Stimulated activated CD8-positive, alpha-beta memory T cell treated with anti-CD3 and anti-CD28 coated beads, Interleukin-4, amount 100 ng/mL, for 24 hours (primary cell): ENCODE results near the gene CDS1.
"Not testable (repeated sequence)": the region's sequence is repeated elsewhere in the genome, so short reads cannot be mapped to it uniquely, and the experiment has no call there.

Source experiments
- DNase-seq: peaks from one replicate; pipeline ENCODE4 v3.0.0-alpha.2; 2020; ENCODE audit warnings: low read depth

Gene CDS1

GRCh38 chr4:84611531-84611930 is 28.6 kb downstream of the CDS1 start:
- DNase-seq: no peak

DNA sequence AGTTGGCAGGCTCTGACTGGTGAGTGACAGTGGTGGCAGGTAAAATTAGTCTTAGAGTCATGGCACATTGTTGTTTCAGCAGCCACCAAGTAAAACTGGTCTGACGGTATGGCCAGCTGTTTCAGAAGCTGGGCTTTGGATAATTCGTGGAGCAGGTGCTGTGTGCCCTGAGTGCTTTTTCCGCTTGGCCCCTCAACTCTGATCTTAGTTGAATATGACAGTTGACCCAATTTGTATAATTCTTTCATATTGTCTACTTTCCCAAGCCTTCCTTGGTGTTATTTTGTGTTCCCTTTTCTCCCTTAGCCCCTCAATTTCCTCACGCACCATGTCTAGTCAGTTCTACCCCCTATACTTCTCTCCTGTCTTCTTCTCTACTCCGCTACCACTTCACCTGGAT is 32.0 kb downstream of the CDS1 start:
- no peak for DNase-seq

DNA sequence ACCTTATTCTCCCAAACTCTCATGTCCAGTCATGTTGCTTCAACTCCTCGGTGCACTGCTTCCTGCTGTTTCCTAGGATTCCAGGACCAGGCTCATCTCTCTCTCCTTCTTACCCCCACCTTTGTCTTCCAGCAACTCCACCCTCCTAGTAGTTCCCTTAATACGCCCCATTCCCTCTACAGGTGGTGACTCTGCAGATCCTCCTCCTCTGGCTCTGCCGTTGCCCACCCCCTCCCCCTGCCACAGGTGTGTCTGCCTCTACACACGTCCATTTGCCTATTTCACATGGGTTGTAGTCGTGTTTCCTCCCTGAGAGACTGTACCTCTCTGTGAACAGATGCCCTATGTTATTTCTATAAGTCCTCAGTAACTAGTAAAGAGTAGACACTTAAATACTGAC is 32.4 kb downstream of the CDS1 start:
- DNase-seq: no peak

- no peak for DNase-seq
Measured at GRCh38 chr4:84622959-84623358, 40.0 kb downstream of the CDS1 start.

- DNase-seq: no peak
Measured at GRCh38 chr4:84623661-84624060, 40.7 kb downstream of the CDS1 start.

GRCh38 chr4:84626673-84627072 is 43.7 kb downstream of the CDS1 start:
- no peak for DNase-seq

GRCh38 chr4:84631573-84631972 is 48.6 kb downstream of the CDS1 start:
- no peak for DNase-seq

- no peak for DNase-seq
Measured at GRCh38 chr4:84632092-84632491, 49.2 kb downstream of the CDS1 start.

- no peak for DNase-seq
Measured at GRCh38 chr4:84634961-84635360, 52.0 kb downstream of the CDS1 start.

- DNase-seq: no peak
Measured at GRCh38 chr4:84638092-84638491, 55.2 kb downstream of the CDS1 start.

- no peak for DNase-seq
Measured at GRCh38 chr4:84639145-84639544, 56.2 kb downstream of the CDS1 start.

- no peak for DNase-seq
Measured at GRCh38 chr4:84644087-84644486, 61.2 kb downstream of the CDS1 start.

- DNase-seq: no peak
Measured at GRCh38 chr4:84647312-84647884, 64.5 kb downstream of the CDS1 start.

- no peak for DNase-seq
Measured at GRCh38 chr4:84648178-84648577, 65.3 kb downstream of the CDS1 start.

- no peak for DNase-seq
Measured at GRCh38 chr4:84648863-84649647, 66.1 kb downstream of the CDS1 start.

DNA sequence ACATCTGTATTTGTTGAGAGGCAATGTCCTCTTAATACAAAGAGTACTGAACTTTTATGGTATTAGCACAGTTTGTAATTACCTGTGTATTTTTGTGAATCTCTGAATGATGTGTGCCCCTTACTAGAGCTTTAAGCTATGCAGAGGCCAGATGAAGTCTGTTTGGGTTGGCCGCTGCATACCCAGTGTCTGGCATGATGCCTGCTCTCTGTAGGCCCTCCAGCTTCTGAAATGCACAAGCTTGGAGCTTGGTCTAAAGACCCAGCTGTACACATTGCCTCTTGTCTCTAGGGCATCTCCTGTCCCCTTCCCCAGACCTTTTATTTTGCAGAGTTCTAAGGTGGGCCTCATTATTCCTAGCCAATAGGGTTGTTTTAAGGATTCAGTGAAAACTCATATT is 68.6 kb downstream of the CDS1 start:
- no peak for DNase-seq

DNA sequence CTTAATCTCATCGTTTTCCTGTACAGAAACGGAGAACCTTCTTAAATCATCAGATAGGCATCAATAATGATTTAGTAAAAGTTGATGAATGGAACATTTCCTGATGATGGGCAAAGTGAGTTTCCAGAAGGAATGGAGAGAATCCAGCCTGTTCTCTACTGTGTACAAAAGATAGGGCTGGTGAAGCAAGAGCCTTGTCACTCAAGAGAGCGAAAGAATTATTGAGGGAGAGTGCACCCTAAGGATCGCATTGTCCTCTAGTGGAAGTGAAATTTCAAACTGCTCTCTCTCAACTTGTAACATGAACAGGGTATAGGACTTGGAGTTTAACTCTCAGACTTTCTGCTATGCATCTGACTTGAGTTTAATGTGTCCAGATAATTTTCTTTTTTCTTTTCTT is 69.6 kb downstream of the CDS1 start:
- no peak for DNase-seq

DNA sequence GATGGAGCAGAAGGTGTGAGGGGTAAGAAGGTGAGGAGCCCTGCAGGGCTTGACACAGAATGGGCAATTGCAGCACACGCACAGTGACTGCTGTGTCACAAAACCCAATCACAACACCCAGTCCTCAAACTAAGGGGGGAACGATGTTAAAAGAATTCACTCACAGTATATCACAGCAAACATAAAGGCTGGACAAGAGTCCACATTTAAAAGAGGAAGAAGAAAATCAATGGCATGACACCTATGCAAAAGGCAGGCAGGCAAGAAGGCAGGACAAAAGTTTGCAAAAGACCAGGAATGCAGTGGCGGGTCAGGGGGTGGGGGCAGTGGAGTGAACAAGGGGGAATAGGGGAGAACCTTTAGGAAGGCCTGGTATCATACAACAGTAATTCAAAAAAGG is 77.7 kb downstream of the CDS1 start:
- DNase-seq: no peak

DNA sequence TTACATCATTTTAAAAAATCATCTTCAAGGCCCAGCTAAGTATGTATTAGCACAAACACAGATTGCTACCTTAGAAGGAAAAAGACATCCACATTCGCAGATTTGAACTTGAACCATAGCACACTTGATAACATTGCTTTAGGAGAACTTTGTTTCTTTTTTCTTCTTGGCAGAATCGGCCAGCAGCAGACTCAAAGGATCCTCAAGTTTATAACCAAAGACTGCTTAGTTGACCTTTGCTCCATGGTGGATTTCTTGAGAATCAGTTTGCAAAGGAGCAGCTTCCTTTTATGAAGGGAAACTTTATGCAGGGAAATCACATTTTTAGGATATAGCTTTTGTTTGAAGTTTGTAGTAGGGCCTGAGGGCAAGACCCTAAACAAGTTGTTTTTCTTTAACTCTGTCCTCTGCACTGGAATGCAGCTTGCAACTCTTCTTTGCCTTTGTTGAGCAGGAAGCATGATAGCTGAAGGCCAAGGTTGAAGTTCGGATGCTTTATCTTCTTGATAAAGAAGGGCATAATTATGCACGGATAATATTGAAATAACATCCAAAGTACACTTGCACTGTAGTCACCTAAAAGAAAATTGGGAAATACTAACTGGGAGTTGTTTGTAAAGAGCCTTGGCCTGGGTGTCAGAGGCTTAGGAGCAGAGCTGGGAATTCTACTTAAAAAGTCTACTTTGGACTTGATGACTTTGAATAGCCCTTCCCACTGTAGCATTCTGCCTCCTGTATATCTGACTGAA is 78.4 kb downstream of the CDS1 start:
- no peak for DNase-seq

DNA sequence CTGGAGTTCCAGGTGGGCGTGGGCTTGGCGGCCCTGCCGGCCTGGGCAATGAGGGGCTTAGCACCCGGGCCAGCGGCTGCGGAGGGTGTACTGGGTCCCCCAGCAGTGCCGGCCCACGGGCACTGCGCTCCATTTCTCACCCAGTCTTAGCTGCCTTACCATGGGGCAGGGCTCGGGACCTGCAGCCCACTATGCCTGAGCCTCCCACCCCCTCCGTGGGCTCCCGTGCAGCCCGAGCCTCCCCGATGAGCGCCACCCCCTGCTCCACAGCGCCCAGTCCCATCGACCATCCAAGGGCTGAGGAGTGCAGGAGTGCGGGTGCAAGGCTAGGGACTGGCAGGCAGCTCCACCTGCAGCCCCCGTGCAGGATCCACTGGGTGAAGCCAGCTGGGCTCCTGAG is 81.8 kb downstream of the CDS1 start:
- DNase-seq: not testable (repeated sequence)

DNA sequence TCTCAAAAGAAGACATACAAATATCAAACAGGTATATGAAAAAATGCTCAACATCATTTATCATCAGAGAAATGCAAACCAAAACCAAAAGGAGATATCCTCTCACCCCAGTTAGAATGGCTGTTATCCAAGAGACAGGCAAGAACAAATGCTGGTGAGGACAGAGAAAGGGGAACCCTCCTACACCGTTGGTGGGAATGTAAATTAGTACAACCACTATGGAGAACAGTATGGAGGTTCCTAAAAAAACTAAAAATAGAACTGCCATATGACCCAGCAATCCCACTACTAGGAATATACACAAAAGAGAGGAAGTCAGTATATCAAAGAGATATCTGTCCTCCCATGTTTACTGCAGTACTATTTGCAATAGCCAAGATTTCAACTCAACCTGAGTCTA is 83.5 kb downstream of the CDS1 start:
- no peak for DNase-seq

DNA sequence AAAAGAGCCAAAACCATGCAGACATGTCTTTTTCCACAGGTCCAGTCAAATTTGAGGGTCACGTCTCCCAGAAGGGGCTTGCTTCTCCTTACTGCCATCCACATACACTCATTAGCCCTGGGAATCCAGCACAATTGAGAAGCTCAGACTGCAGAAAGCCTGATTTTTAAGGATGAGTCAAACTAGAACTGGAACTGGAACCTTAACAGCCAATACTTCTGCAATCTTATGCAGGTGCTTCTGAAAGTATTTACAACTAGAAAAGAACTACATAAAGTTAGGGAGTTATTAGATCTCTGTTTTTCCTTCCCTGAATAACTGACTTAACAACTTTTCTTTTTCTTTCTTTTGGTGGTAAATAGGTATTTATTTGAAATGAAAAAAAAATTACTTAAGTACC is 86.3 kb downstream of the CDS1 start:
- no peak for DNase-seq

DNA sequence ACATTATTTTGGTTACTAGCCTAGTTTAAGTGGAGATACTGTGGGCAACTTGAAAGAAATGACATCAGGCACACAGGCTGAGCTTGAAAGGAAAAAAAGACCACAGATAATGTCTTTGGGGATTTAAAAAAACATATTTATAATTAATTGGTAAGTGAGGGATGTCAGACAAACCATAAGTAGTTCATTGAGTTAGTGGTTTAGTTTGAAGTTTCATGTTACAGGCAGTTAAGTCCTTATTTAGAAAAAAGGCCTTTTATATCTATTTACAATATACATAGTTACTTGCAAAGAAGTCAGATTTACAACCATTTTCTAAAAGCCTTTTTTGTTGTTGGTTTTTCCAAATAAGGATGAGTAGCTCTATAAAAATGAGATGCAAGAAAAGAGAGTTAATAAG is 89.2 kb downstream of the CDS1 start:
- DNase-seq: no peak
